Activated T-helper 2 cell treated with anti-CD3 and anti-CD28 coated beads, Interferon-gamma antibody, Interleukin-2, Interleukin-4, amounts not matched to agents 10 μg/mL and 5 μg/mL and 100 μg/mL, durations not matched to agents 14 hours and 24 hours and 36 hours (primary cell): ENCODE results near the gene ADGRL2. TPM values are rescaled to one million over a fixed set of nuclear protein-coding genes. Genes with fewer than 3 reads are reported as not detected.
"Not testable (repeated sequence)": the region's sequence is repeated elsewhere in the genome, so short reads cannot be mapped to it uniquely, and the experiment has no call there.

Experiments used
- DNase-seq: peaks from one replicate; pipeline ENCODE4 v3.0.0; 2021; ENCODE audit warnings: low spot score
- H3K27ac Mint-ChIP-seq: one replicate; pipeline ENCODE4 v1.8.0; 2021; ENCODE audit warnings: mixed read lengths
- H3K27me3 Mint-ChIP-seq: one replicate; pipeline ENCODE4 v1.8.0; 2021; ENCODE audit warnings: low read depth, mixed read lengths
- H3K36me3 Mint-ChIP-seq: one replicate; pipeline ENCODE4 v1.8.0; 2021; ENCODE audit warnings: low read depth, mixed read lengths
- H3K4me1 Mint-ChIP-seq: one replicate; pipeline ENCODE4 v1.8.0; 2021; ENCODE audit warnings: low read depth, mixed read lengths
- H3K4me3 Mint-ChIP-seq: one replicate; pipeline ENCODE4 v1.8.0; 2021; ENCODE audit warnings: low read depth, mild to moderate bottlenecking, moderate library complexity, mixed read lengths
- H3K9me3 Mint-ChIP-seq: one replicate; pipeline ENCODE4 v1.8.0; 2021; ENCODE audit warnings: mixed read lengths
- intact Hi-C: fragments of 100-400 bp; cut with micrococcal nuclease; formaldehyde crosslinking; loops from one replicate; pipeline ENCODE4 v1.15.1; 2023
- total RNA-seq: library from RNA; stranded (reverse); gene quantifications from 2 replicates; pipeline ENCODE4 v1.2.3, GENCODE V29; 2022

ADGRL2 gene
- total RNA-seq, 1 donor from 2014 or later = not detected

DNA sequence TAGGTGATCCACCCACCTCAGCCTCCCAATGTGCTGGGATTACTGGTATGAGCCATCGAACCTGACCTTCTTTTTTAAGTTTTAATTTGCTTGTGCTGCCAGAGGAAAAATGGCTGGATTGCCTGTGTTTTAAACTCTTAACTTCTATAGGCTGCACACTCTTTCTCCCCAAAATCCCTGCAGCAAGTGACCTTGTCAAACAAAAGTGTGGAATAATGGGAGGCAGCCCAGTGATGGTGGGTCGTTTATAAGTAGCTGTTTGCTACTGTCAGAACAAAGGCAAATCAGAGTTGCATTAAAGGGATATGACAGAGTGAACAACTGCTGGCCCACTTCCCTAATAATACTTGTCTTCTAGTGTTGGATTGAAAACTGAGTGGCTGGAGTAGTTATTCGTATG is 74.2 kb downstream of the ADGRL2 start:
- H3K9me3 Mint-ChIP-seq = no peaks in the 10 kb centered on the region
- no peaks in the 10 kb centered on the region for H3K4me1 Mint-ChIP-seq
- H3K4me3 Mint-ChIP-seq = no peak overlapping the region
- intact Hi-C loops = no loop called here
- no peak overlapping the region for H3K27ac Mint-ChIP-seq
- DNase-seq = no peak
- no peaks in the 10 kb centered on the region for H3K27me3 Mint-ChIP-seq
- no peaks in the 10 kb centered on the region for H3K36me3 Mint-ChIP-seq

DNA sequence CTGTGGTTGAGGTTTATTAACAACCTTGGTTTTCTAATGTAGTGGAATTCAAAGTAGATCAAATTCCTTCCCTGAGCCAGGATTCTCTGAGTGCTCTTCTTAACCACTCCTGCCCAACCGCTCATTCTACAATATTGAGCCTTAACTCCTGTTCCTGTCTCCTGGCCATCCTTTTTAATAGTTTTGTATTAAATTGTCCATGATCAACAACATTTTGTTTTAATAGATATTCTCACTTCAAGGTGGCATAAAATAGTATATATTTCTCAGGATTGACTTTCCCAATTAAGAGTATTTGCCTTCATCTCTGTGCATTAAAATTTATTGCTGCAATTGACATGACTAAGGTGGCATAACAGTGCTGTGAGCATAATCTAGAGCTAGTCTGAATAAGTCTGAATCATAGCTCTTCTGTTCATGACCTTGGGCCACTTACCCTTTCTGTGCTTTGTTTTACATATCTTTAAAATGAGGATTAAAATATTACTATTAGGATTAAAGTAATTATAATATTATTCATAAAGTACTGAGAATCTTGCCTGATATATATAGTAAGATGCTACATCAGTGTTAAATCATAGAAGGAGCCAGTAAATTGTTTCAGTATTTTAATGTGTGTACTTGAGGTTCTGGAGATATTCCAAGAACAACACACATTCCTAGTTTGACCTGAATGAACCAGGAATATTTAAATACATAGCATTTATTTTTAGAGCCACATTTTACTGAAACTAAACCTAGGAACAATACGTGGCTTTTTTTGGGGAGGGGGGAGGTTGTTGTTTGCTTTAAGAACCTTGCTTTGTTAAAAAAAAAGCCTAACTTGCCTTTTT is 76.4 kb downstream of the ADGRL2 start:
- no peaks in the 10 kb centered on the region for H3K36me3 Mint-ChIP-seq
- H3K4me3 Mint-ChIP-seq = no peak overlapping the region
- no peaks in the 10 kb centered on the region for H3K4me1 Mint-ChIP-seq
- H3K9me3 Mint-ChIP-seq = no peaks in the 10 kb centered on the region
- H3K27me3 Mint-ChIP-seq = no peaks in the 10 kb centered on the region
- no peak for DNase-seq
- H3K27ac Mint-ChIP-seq = no peak overlapping the region
- intact Hi-C loops = no loop called here

DNA sequence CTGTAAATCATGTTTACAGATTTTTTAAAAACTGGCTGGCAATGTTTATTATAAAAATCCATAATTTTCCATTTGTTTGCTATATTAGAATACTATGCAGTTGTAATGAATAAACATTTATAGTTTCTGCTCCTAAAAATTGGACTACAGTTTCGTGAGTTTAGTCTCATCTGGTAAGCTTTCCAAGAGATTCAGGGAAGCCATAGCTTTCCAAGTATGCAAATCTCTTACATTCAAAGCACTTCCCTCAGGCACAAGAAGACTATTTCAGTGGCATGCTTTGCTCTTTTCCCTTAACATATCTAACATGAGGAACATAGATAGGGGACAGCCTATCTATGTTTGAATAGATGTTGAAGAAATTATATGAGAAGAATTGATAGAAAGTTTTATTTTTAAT is 77.2 kb downstream of the ADGRL2 start:
- Mint-ChIP-seq H3K9me3 (no peaks in the 10 kb centered on the region), H3K4me1 (no peaks in the 10 kb centered on the region), H3K4me3 (no peak overlapping the region), H3K27ac (no peak overlapping the region), H3K36me3 (no peaks in the 10 kb centered on the region), H3K27me3 (no peaks in the 10 kb centered on the region)
- no peak for DNase-seq
- intact Hi-C loops = no loop called here

DNA sequence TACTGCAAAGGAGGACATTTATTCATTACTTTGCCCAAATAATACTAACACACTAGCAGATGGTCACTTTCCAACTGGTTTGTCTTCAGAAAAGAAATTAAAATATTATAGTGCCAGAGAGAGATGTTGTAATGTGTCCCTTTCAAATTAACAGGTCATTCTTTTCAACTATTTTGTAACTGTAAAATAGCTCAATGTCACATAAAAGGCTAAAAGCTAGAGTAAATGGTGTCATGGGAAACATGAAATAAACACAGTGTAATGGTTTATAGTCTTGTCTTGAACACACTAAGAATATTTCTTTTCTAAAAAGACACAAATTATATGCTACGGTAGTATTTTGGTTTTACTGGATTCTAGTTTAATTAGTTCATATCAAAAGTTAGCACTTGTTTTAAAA is 77.8 kb downstream of the ADGRL2 start:
- Mint-ChIP-seq H3K4me1 (no peaks in the 10 kb centered on the region), H3K4me3 (no peak overlapping the region), H3K9me3 (no peaks in the 10 kb centered on the region), H3K36me3 (no peaks in the 10 kb centered on the region), H3K27me3 (no peaks in the 10 kb centered on the region), H3K27ac (no peak overlapping the region)
- intact Hi-C loops = no loop called here
- DNase-seq = no peak

DNA sequence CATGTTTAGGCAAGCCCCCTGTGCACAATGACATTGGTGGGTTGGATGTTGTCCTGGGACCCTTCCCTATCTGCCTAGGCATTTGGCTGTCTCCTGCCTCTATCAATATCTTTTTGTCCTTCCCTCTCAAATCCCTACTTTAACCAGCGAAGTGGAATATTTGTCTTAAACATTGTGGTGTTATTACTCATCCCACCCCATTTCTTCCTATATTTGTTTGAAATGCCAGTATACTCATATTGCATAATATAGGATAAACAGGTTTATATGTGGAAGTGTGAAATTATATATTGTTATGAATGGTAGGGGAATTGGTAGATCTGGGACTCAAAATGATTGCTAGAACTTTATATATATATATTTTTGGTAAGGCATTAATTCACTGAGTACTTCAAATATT is 80.0 kb downstream of the ADGRL2 start:
- intact Hi-C loops = no loop called here
- Mint-ChIP-seq H3K4me1 (no peaks in the 10 kb centered on the region), H3K27me3 (no peaks in the 10 kb centered on the region), H3K4me3 (no peak overlapping the region), H3K27ac (no peak overlapping the region), H3K36me3 (no peaks in the 10 kb centered on the region), H3K9me3 (no peaks in the 10 kb centered on the region)
- no peak for DNase-seq

DNA sequence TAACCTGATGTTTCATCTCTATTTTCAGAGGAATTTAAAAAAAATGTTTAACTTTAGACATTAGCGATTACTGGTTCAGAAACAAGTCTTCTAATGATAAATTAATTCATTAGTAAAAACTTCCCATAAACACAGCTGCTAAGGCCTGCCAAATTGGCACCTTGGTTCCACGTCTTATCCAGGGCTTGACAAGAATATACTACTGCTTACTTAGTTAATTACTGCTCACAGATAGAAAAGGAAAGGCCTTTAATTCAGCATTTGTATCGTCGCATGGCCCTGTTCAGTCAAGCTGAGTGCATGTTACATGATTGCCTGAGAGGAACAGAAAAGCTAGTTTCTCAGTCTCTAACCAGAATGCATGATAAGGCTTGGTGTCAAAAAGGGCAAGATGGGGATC is 84.6 kb downstream of the ADGRL2 start:
- H3K36me3 Mint-ChIP-seq = no peaks in the 10 kb centered on the region
- no peaks in the 10 kb centered on the region for H3K27me3 Mint-ChIP-seq
- H3K27ac Mint-ChIP-seq = no peak overlapping the region
- DNase-seq = no peak
- H3K9me3 Mint-ChIP-seq = no peaks in the 10 kb centered on the region
- intact Hi-C loops = no loop called here
- no peak overlapping the region for H3K4me3 Mint-ChIP-seq
- H3K4me1 Mint-ChIP-seq = no peaks in the 10 kb centered on the region

DNA sequence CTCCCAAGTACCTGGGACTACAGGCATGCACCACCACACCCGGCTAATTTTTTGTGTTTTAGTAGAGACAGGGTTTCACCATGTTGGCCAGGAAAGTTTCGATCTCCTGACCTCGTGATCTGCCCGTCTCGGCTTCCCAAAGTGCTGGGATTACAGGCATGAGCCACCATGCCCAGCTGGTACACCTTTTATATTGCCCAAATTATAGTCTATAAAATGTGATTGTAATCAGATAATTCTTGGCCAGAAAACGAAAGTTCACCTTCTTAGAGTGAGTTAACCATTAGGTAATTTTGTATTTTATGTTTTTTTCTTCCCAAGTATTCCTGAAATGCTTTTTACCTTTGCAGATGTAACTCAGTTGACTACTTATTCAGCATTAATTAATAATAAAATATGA is 85.6 kb downstream of the ADGRL2 start:
- H3K36me3 Mint-ChIP-seq, H3K9me3 Mint-ChIP-seq: not testable (repeated sequence)

DNA sequence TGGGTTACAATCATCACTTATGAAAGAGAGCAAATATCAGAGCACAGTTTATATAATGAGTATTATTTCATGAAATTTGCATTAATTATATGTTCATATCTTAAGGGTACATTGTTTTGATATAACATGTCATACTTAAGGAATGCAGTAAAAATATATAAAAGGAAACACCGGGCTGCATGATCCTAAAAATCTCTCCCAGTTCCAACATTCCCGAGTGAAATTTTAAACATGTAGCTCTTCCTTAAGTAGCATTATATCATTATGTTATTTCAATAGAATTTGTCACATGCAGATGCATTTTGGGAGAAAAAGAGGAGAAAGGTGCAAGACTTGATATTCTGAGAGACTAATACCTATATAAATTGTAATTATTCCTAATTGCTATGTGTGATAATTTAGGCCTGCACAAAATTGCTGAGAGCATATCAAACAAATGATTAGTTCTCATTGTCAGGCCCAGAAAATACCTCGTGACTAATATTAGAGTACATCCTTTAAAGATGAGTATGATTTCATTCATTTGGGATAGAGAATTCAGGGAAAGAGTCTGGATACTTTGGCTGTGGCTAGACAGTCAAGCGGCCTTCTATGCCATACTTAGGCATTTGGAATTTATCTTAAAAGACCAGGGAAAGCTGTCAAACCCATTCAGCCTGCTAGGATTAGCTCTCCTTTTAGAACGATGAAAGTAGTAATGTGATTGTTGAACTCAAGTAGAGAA is 86.8 kb downstream of the ADGRL2 start:
- no peaks in the 10 kb centered on the region for H3K36me3 Mint-ChIP-seq
- no peaks in the 10 kb centered on the region for H3K9me3 Mint-ChIP-seq
- H3K4me3 Mint-ChIP-seq = no peak overlapping the region
- no peaks in the 10 kb centered on the region for H3K4me1 Mint-ChIP-seq
- DNase-seq = no peak
- H3K27ac Mint-ChIP-seq = no peak overlapping the region
- no peaks in the 10 kb centered on the region for H3K27me3 Mint-ChIP-seq
- intact Hi-C loops = no loop called here

More for the DNA sequence above, 85.6 kb downstream of the ADGRL2 start:
- H3K4me1 Mint-ChIP-seq, DNase-seq, intact Hi-C loops, H3K27ac Mint-ChIP-seq, H3K4me3 Mint-ChIP-seq, H3K27me3 Mint-ChIP-seq: not testable (repeated sequence)

DNA sequence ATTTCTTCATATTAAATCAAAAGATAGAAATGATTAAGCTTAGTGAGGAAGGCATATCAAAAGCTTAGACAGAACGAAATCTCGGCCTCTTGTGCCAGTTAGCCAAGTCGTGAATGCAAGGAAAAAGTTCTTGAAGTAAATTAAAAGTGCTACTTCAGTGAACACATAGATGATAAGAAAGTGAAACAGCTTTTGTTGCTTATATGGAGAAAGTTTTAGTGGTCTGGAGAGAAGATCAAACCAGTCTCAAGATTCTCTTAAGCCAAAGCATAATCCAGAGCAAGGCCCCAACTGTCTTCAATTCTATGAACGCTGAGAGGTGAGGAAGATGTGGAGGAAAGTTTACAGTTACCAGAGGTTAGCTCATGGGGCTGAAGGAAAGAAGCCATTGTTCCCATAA is 88.4 kb downstream of the ADGRL2 start:
- Mint-ChIP-seq H3K27ac (no peak overlapping the region), H3K36me3 (no peaks in the 10 kb centered on the region), H3K4me1 (no peaks in the 10 kb centered on the region), H3K27me3 (no peaks in the 10 kb centered on the region), H3K4me3 (no peak overlapping the region), H3K9me3 (no peaks in the 10 kb centered on the region)
- no peak for DNase-seq
- intact Hi-C loops = no loop called here

DNA sequence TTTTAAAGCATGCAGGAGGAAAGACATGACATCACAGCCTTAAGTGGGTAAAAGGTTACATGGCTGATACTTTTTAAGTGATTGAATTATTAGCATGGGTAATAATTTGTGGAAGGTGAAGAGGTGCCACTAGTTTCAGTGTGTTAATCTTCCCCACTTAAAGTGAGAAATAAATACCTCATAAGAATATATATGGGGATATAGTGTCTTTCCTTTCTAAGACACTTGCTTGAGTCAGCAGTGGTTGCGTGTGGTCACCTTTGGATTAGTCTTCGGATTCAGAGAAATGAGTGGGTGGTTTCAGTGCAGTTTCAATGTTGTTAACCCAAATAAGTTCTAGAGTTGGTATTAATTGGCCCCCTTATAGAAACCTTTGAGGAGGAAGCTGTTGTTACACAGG is 94.1 kb downstream of the ADGRL2 start:
- Mint-ChIP-seq H3K36me3 (no peaks in the 10 kb centered on the region), H3K4me1 (no peaks in the 10 kb centered on the region), H3K27me3 (no peaks in the 10 kb centered on the region), H3K4me3 (no peak overlapping the region), H3K9me3 (no peaks in the 10 kb centered on the region), H3K27ac (no peak overlapping the region)
- intact Hi-C loops = no loop called here
- no peak for DNase-seq

DNA sequence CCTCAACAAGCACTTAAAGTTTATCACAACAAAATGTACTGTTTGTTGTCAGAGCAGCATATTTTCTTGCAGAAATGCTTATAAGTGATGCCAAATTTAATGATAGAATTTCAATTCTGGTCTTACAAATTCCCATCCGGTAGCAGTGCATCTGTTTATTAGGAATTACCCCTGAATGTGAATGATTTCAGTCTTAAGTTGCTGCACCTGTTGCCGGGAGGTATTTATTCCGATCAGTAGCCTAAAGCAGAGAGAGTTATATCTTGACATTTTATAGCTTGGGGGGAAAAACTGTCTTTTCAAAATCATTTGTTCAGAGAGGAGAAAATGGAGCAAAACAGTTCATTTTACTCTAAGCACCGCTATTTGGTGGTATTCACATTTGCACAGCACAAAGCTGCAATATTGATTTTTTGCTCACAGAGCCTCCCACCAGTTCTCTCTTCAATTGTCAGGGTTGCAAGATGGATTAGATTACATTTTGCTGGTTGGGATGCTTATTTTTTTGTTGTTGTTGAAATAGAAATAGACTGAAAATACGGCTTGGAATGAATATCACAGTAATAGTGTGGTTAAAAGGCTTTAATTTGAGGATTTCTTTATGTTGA is 98.6 kb downstream of the ADGRL2 start:
- Mint-ChIP-seq H3K4me1 (no peaks in the 10 kb centered on the region), H3K9me3 (no peaks in the 10 kb centered on the region)
- intact Hi-C loops = no loop called here

DNA sequence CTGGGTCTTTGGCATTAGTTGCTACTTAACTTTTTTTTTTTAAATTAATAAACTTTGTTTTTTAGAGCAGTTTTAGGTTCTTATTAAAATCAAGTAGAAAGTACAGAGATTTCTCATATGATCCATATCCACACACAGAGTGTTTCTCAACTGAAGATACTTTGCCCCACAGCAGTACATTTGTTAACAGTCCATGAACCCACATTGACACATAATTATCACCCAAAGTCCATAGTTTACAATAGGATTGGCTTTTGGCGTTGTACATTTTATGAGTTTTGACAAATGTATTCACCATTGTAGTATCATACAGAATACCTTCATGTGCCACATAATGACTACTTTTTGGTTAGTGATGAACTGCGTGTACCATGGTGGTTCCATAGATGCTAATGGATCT is 106.8 kb downstream of the ADGRL2 start:
- Mint-ChIP-seq H3K4me1 (no peaks in the 10 kb centered on the region), H3K9me3 (no peaks in the 10 kb centered on the region), H3K27me3 (no peaks in the 10 kb centered on the region), H3K27ac (no peak overlapping the region), H3K4me3 (no peak overlapping the region), H3K36me3 (no peaks in the 10 kb centered on the region)
- no peak for DNase-seq
- intact Hi-C loops = no loop called here

More for the DNA sequence above, 98.6 kb downstream of the ADGRL2 start:
- DNase-seq = no peak
- H3K4me3 Mint-ChIP-seq = no peak overlapping the region
- no peaks in the 10 kb centered on the region for H3K36me3 Mint-ChIP-seq
- no peaks in the 10 kb centered on the region for H3K27me3 Mint-ChIP-seq
- no peak overlapping the region for H3K27ac Mint-ChIP-seq

DNA sequence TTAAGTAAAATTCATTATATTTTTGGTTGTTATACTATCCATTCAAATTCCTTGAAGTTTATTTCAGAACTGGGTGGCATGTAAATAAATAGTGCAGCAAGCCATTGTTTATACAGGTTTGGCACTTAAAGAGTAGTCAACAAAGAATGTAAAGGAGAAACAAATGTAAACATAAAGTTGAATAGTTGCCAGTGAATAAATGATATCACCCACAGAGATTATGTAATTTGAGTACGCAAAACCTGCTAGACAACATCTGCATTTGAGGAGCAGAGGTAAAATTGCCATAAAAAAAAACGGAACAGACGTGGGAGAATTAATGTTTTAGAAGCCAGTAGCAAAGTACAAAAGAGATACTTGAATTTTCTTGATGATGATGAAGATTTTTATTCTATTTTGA is 111.6 kb downstream of the ADGRL2 start:
- H3K36me3 Mint-ChIP-seq = no peaks in the 10 kb centered on the region
- H3K4me1 Mint-ChIP-seq = no peaks in the 10 kb centered on the region
- no peak for DNase-seq
- H3K27ac Mint-ChIP-seq = no peak overlapping the region
- H3K9me3 Mint-ChIP-seq = no peaks in the 10 kb centered on the region
- intact Hi-C loops = no loop called here
- H3K27me3 Mint-ChIP-seq = no peaks in the 10 kb centered on the region
- H3K4me3 Mint-ChIP-seq = no peak overlapping the region
